ENCODE measurements around the gene RPS26. TPM values are rescaled to one million over a fixed set of nuclear protein-coding genes. Genes with fewer than 3 reads are reported as not detected.
"Not testable (repeated sequence)": the region's sequence is repeated elsewhere in the genome, so short reads cannot be mapped to it uniquely, and the experiment has no call there.

RPS26 gene
- total RNA-seq, 1 experiment from 2014 or later, result 46.4 TPM

- in situ Hi-C loops (cut with HindIII; ENCODE audit: low pct_unique_long_range_greater_than_20kb, low sequenced_read_pairs), result no loop called here
- no TSS peak for BruUV-seq (replicated peaks)
- no peaks in the 10 kb centered on the region for H3K27me3 ChIP-seq (ENCODE audit: control insufficient read depth, insufficient read depth, low read length)
- POLR2A ChIA-PET, result interaction anchor here (0.6 to 0.7 kb wide), 2 partner anchors 24 to 300 kb away, joined by 3 to 4 read pairs; no protein-coding TSS in a partner anchor
- no peak for DNase-seq (ENCODE audit: low read depth, low spot score)
- TF ChIP-seq REST (IDR thresholded peaks at IDR 0.05; ENCODE audit: insufficient read depth in 1 of 2, low read depth in 2 of 2, low read length in 1 of 2), result no peak
- no peak for TF ChIP-seq POLR2AphosphoS5 (IDR thresholded peaks at IDR 0.05; ENCODE audit: low read depth, low read length)
- TF ChIP-seq, protein P1, sequence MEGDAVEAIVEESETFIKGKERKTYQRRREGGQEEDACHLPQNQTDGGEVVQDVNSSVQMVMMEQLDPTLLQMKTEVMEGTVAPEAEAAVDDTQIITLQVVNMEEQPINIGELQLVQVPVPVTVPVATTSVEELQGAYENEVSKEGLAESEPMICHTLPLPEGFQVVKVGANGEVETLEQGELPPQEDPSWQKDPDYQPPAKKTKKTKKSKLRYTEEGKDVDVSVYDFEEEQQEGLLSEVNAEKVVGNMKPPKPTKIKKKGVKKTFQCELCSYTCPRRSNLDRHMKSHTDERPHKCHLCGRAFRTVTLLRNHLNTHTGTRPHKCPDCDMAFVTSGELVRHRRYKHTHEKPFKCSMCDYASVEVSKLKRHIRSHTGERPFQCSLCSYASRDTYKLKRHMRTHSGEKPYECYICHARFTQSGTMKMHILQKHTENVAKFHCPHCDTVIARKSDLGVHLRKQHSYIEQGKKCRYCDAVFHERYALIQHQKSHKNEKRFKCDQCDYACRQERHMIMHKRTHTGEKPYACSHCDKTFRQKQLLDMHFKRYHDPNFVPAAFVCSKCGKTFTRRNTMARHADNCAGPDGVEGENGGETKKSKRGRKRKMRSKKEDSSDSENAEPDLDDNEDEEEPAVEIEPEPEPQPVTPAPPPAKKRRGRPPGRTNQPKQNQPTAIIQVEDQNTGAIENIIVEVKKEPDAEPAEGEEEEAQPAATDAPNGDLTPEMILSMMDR (IDR thresholded peaks at IDR 0.05), result no peak
- no peak for TF ChIP-seq TCF7L2 (IDR thresholded peaks at IDR 0.05; ENCODE audit: low read depth, low read length)
- TF ChIP-seq SIN3A (IDR thresholded peaks at IDR 0.05; ENCODE audit: borderline replicate concordance, insufficient read depth, low read depth, low read length), result no peak
- H3K27ac ChIP-seq (ENCODE audit: low read length), result no peak overlapping the region
- H3K4me3 ChIP-seq (ENCODE audit: low read depth in 2 of 2, low read length in 2 of 2), result no peak overlapping the region
- no peaks in the 10 kb centered on the region for H3K9me3 ChIP-seq (ENCODE audit: control insufficient read depth, insufficient read depth, low read depth, low read length)
- H3K36me3 ChIP-seq (ENCODE audit: control insufficient read depth, insufficient read depth, low read length), result no peaks in the 10 kb centered on the region
- no peak for ATAC-seq
- CTCF ChIA-PET, result interaction anchor here (0.6 to 0.7 kb wide), 2 partner anchors 17 to 193 kb away, joined by 4 read pairs; no protein-coding TSS in a partner anchor
- intact Hi-C loops (cut with micrococcal nuclease; ENCODE audit: unreplicated experiment), result no loop called here
- no peaks in the 10 kb centered on the region for H3K4me1 ChIP-seq (ENCODE audit: control insufficient read depth, insufficient read depth, low read length)
Observed at GRCh38 chr12:56053407-56053893, 11.7 kb downstream of the RPS26 start.

DNA sequence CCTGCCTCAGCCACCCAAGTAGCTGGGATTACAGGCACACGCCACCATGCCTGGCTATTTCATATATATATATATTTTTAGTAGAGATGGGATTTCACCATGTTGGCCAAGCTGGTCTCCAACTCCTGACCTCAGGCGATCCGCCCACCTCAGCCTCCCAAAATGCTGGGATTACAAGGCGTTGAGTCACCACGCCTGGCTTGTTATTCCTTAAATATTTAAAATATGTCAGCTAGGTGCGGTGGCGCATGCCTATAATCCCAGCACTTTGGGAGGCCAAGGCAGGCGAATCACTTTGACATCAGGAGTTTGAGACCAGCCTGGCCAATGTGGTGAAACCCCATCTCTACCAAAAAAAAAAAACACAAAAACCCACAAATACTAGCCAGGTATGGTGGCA is 18.2 kb downstream of the RPS26 start:
- DNase-seq (ENCODE audit: low read depth, low spot score); intact Hi-C loops (cut with micrococcal nuclease; ENCODE audit: unreplicated experiment); H3K4me3 ChIP-seq (ENCODE audit: low read depth in 2 of 2, low read length in 2 of 2); in situ Hi-C loops (cut with HindIII; ENCODE audit: low pct_unique_long_range_greater_than_20kb, low sequenced_read_pairs); CTCF ChIA-PET; POLR2A ChIA-PET; H3K9me3 ChIP-seq (ENCODE audit: control insufficient read depth, insufficient read depth, low read depth, low read length); ATAC-seq; H3K4me1 ChIP-seq (ENCODE audit: control insufficient read depth, insufficient read depth, low read length); H3K27me3 ChIP-seq (ENCODE audit: control insufficient read depth, insufficient read depth, low read length); H3K36me3 ChIP-seq (ENCODE audit: control insufficient read depth, insufficient read depth, low read length); H3K27ac ChIP-seq (ENCODE audit: low read length); BruUV-seq (replicated peaks): not testable (repeated sequence)

DNA sequence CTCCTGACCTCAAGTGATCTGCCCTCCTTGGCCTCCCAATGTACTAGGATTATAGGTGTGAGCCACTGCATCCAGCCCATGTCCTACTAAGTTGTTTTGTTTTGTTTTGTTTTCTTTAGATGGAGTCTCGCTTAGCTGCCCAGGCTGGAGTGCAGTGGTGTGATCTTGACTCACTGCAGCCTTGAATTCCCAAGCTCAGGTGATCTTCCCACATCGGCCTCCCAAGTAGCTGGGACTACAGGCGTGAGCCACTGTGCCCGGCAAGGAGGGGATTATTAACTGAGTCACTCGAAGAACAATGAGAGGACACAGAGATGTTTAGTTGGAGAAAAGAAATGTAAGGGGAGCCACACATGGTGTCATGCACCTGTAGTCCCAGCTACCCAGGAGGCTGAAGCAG is 20.3 kb downstream of the RPS26 start:
- Histone ChIP-seq H3K27me3 (ENCODE audit: control insufficient read depth, insufficient read depth, low read length) (no peaks in the 10 kb centered on the region), H3K36me3 (ENCODE audit: control insufficient read depth, insufficient read depth, low read length) (no peaks in the 10 kb centered on the region), H3K27ac (ENCODE audit: low read length) (no peak overlapping the region), H3K9me3 (ENCODE audit: control insufficient read depth, insufficient read depth, low read depth, low read length) (no peaks in the 10 kb centered on the region), H3K4me3 (ENCODE audit: low read depth in 2 of 2, low read length in 2 of 2) (no peak overlapping the region), H3K4me1 (ENCODE audit: control insufficient read depth, insufficient read depth, low read length) (no peaks in the 10 kb centered on the region)
- ChIA-PET CTCF (no interaction called here), POLR2A (no interaction called here)
- intact Hi-C loops (cut with micrococcal nuclease; ENCODE audit: unreplicated experiment) (no loop called here), in situ Hi-C loops (cut with HindIII; ENCODE audit: low pct_unique_long_range_greater_than_20kb, low sequenced_read_pairs) (no loop called here)
- BruUV-seq (replicated peaks), result no TSS peak
- no peak for TF ChIP-seq REST (IDR thresholded peaks at IDR 0.05; ENCODE audit: insufficient read depth in 1 of 2, low read depth in 2 of 2, low read length in 1 of 2)
- no peak for TF ChIP-seq SIN3A (IDR thresholded peaks at IDR 0.05; ENCODE audit: borderline replicate concordance, insufficient read depth, low read depth, low read length)
- TF ChIP-seq, protein P1 (IDR thresholded peaks at IDR 0.05), result no peak
- TF ChIP-seq TCF7L2 (IDR thresholded peaks at IDR 0.05; ENCODE audit: low read depth, low read length), result no peak
- TF ChIP-seq POLR2AphosphoS5 (IDR thresholded peaks at IDR 0.05; ENCODE audit: low read depth, low read length), result no peak
- DNase-seq (ENCODE audit: low read depth, low spot score), result no peak
- ATAC-seq, result peak; percentile 34; the same call in 1 of the 2 replicates
